CD4-positive, alpha-beta T cell treated with Interleukin-6 at 100 ng/mL for 8 hours (primary cell): ENCODE data around the gene SECTM1.
A peak's percentile ranks its signal among the peaks of the same experiment; 100 is the strongest.

Source experiments
- DNase-seq: peaks from one replicate; pipeline ENCODE4 v3.0.0-alpha.2; 2020; ENCODE audit warnings: mixed read lengths, low spot score

The SECTM1 gene

DNA sequence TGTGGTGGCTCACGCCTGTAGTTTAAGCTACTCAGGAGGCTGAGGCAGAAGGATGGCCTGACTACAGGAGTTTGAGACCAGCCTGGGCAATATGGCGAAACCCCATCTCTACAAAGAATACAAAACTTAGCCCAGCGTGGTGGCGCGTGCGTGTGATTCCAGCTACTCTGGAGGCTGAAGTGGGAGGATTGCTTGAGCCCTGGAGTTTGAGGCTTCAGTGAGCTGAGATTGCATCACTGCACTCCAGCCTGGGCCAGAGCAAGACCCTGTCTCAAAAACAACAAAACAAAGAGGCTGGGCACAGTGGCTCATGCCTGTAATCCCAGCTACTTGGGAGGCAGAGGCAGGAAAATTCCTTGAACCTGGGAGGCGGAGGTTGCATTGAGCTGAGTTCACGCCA lies 53.0 kb downstream of the SECTM1 start:
- DNase-seq: no peak

GRCh38 chr17:82278786-82279391 lies 54.7 kb downstream of the SECTM1 start:
- DNase-seq: no peak

GRCh38 chr17:82278308-82278707 lies 55.3 kb downstream of the SECTM1 start:
- DNase-seq: no peak

- no peak for DNase-seq
Measured at GRCh38 chr17:82277851-82278250, 55.7 kb downstream of the SECTM1 start.

GRCh38 chr17:82276938-82277337 lies 56.6 kb downstream of the SECTM1 start:
- no peak for DNase-seq

GRCh38 chr17:82275326-82275725 lies 58.2 kb downstream of the SECTM1 start:
- no peak for DNase-seq

GRCh38 chr17:82274134-82275020 lies 59.2 kb downstream of the SECTM1 start:
- DNase-seq: no peak

DNA sequence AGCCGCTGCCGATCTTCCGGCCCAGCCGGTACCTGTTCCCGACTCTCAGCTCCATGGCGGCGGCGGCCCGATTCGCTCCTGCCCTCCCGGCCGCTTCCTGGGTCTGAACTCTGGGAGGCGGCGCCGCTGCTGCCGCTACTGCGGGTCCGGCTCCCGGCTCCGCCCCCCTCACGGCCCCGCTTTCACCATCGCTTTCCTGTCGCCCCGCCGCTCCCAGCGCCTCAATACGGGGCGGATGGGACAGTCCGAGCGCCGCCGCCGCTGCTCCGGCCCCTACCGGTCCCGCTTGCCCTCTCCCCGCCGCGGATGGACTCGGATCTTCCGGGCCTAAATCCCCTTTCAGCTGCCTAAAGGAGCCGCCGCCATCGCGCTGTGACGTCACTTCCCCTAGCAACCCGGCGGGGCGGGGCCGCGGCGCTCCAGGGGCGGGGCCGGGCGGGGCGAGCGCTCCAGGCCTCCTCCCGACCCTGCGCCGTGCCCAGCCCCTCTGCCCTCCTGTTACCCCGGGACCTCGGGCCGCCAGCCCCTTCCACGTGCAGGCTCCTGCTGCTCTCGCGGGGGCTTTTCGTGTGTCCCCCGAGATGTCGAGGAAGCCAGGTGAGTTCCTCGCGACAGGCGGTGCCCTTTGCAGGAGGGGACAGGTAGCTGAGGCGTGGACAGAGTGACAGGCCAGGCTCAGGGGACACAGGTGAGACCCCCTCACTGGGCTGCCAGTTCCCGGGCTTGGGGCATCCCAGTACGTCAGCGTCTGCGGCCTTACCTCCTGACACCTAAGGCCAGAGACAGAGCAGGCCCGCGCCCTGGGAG lies 60.0 kb downstream of the SECTM1 start, which contains the start of gene CSNK1D:
CSNK1D (minus strand) TSS at position 374 of the 807 bp plus-strand sequence; CDS start at position 55, 319 bp downstream.
- peak; percentile 88 for DNase-seq

GRCh38 chr17:82272495-82273326 lies 60.9 kb downstream of the SECTM1 start:
- peak; percentile 40 for DNase-seq

GRCh38 chr17:82271401-82271800 lies 62.2 kb downstream of the SECTM1 start:
- DNase-seq: no peak
